Parietal lobe (tissue), 2 donors: ENCODE measurements around the gene ERLEC1. TPM values are rescaled to one million over a fixed set of nuclear protein-coding genes. Genes with fewer than 3 reads are reported as not detected.

Experiments used
- small RNA-seq: library from RNA; depleted of rRNA; stranded (forward); fragments of <200 nt; gene quantifications from one replicate; pipeline ENCODE3, GENCODE V24; 2014; ENCODE audit warnings: low replicate concordance
- total RNA-seq: library from RNA; depleted of rRNA; stranded (reverse); fragments of >200 nt; gene quantifications from one replicate; pipeline ENCODE4 v1.2.3, GENCODE V29; 2014

Gene ERLEC1, protein sequence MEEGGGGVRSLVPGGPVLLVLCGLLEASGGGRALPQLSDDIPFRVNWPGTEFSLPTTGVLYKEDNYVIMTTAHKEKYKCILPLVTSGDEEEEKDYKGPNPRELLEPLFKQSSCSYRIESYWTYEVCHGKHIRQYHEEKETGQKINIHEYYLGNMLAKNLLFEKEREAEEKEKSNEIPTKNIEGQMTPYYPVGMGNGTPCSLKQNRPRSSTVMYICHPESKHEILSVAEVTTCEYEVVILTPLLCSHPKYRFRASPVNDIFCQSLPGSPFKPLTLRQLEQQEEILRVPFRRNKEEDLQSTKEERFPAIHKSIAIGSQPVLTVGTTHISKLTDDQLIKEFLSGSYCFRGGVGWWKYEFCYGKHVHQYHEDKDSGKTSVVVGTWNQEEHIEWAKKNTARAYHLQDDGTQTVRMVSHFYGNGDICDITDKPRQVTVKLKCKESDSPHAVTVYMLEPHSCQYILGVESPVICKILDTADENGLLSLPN
- 54.1 TPM for total RNA-seq

DNA sequence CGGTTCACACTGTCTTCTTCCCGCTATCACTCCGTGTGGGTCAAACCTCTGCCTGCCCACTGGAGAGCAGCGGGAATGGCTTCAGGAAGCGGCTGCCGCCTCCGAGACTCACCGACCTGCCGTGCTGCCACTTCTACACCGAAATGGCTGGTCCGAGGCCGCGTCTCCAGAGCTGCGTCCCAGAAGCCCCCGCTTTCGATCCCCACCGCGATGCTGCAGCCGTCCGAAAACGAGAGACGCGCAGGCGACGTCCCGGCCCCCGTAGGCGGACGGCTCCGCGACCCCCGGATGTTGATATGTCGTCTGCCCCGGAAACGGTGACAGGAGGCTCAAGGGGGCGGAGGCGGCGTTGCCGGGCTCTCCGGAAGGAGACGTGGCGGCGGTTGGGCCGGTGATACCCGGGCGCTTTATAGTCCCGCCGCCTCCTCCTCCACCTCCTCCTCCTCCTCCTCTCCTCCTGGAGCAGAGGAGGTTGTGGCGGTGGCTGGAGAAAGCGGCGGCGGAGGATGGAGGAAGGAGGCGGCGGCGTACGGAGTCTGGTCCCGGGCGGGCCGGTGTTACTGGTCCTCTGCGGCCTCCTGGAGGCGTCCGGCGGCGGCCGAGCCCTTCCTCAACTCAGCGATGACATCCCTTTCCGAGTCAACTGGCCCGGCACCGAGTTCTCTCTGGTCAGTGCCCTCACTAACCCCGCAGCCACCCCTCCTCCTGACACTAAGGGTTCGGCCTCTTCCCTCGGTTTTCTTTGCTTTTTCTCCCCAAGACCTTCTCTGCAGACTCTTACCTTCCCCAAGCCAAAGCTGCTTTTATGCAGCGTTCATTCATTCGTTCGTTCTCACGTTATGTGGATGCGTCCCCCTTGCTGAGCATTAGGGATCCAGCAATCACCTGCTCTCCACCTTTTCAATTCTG, at the start of gene ERLEC1, which contains the start of gene ASB3:
ERLEC1 (plus strand) TSS at position 340 of the 909 bp plus-strand sequence; CDS start at position 507, 167 bp downstream.
ASB3 (minus strand) TSS at position 249 of the 909 bp plus-strand sequence. CDS start 21,381 bp downstream, outside the sequence.

DNA sequence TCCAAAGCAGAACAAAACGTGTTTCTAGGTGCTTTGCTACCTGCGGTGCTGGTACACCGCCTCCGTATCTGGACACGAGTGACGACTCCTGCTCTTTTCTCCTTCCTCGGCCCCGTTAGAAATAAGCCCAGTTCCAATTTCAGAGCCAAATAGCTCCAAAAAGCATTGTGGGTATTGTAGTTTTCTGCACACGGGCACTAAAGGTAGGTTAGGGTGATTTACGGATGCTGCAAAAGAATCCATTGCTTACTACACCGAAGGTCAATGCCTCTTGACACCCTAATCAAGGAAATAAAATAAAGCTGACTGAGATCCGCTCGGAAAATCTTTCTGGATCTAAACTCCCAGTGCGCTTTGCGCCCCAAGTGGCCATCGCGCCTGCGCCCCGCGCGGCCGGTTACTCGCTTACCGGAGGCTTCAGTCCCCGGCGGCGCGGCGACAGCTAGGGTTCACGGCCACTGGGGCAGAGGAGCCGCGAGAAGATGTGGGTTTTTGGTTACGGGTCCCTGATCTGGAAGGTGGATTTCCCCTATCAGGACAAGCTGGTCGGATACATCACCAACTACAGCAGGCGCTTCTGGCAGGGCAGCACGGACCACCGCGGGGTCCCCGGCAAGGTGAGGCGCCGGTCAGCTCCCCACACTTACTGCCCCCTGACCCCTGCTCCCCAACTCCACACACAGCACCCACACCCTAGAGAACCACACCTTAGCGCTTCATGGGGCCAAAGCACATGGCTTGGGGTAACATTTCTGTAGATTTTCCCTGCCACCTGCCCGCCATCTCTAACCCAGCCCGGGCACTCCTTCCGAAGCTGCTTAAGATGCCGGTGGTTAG, 19.2 kb upstream of the ERLEC1 start, which contains the start of gene CHAC2:
CHAC2 (plus strand) TSS at position 400 of the 837 bp plus-strand sequence; CDS start at position 483, 83 bp downstream.

DNA sequence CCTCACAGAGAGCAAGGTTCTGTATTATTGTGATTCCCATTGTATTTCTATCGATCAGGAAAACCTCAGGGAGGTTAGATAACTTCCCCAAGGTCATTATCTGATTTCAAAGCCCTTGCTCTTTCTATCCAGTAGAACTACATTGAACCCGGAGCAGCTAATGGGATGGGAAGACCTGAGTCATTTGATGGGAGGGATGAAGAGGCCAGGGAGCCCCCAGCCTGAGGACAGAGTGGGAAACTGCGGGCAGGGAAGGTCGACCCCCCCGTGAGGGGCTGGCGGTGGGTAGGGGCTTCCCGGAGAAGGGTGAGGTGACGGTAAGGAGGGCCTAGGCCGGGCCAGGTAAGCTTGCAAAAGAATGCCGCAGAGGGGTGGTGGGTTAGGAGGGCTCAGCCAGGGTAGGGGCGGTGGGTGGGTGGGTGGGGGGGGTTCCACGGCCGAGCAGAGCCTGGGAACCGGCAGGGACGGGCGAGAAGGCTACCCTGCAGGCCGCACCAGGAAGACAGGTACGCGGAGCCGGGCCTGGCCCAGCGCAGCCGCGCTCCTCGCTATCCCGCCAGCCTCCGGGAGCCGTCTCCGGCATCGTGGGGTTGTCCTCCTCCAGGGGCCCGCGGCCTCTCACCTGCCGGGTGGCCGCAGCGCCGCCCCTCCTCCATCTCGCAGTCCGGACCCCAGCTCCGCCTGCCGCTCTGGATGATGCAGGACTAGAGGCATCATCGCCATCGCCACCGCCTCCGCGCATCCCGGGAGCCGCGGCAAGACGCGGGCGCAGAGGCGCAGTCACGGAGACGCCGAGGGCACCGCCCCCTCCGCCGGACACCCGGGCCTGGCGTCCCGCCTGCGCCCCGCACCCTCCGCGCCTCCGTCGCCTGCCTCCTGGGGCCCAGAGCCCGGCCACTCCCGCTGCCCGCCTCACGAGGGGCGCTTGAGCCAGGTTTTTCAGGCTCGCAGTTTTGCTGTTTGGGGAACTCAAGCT, 72.7 kb downstream of the ERLEC1 start, which contains the start of gene GPR75:
GPR75 (minus strand) TSS at position 762 of the 976 bp plus-strand sequence. CDS start 5,211 bp downstream, outside the sequence.

Small RNAs within 50 kb of the gene (small RNA-seq; reads per million reads assigned to genes)
- gene MIR3682 = not detected

Other genes with a start within 250 kb of the ERLEC1 start
- gene CHAC2, start 19.2 kb upstream of the ERLEC1 start, total RNA-seq = 3.8 TPM
- gene ASB3, start 91 bp upstream of the ERLEC1 start, total RNA-seq = 117 TPM
- gene GPR75, start 72.9 kb downstream of the ERLEC1 start, total RNA-seq = 27.2 TPM
- 75.7 TPM for gene PSME4, start 183.9 kb downstream of the ERLEC1 start, total RNA-seq